GM10266 (cell line): ENCODE measurements around the gene DENND1A.

ENCODE experiments used
- DNase-seq: peaks from one replicate; pipeline ENCODE4 v3.0.0; 2012; ENCODE audit errors: extremely low spot score
- CTCF ChIP-seq: IDR thresholded peaks from 2 replicates; pipeline ENCODE4 v1.5.1; 2012; ENCODE audit warnings: mild to moderate bottlenecking, low read depth; ENCODE audit not compliant: control insufficient read depth, insufficient read depth; ENCODE audit errors: missing control alignments

DENND1A gene

GRCh38 chr9:123378025-123378424 is 551.9 kb downstream of the DENND1A start:
- no peak for TF ChIP-seq CTCF
- no peak for DNase-seq

GRCh38 chr9:123377211-123377971 is 552.5 kb downstream of the DENND1A start:
- no peak for TF ChIP-seq CTCF
- DNase-seq = no peak

- DNase-seq = no peak
- TF ChIP-seq CTCF = no peak
These were observed 553.5 kb downstream of the DENND1A start for GRCh38 chr9:123376218-123377071.

GRCh38 chr9:123375469-123376132 is 554.3 kb downstream of the DENND1A start:
- TF ChIP-seq CTCF = no peak
- DNase-seq = peak; percentile 21

GRCh38 chr9:123373946-123374345 is 556.0 kb downstream of the DENND1A start:
- TF ChIP-seq CTCF = no peak
- peak; percentile 44 for DNase-seq

- no peak for DNase-seq
These were observed 556.4 kb downstream of the DENND1A start for GRCh38 chr9:123373447-123373923.

More at GRCh38 chr9:123373447-123373923, 556.4 kb downstream of the DENND1A start:
- no peak for TF ChIP-seq CTCF
